ENCODE results near the gene PCBP3.

DNA sequence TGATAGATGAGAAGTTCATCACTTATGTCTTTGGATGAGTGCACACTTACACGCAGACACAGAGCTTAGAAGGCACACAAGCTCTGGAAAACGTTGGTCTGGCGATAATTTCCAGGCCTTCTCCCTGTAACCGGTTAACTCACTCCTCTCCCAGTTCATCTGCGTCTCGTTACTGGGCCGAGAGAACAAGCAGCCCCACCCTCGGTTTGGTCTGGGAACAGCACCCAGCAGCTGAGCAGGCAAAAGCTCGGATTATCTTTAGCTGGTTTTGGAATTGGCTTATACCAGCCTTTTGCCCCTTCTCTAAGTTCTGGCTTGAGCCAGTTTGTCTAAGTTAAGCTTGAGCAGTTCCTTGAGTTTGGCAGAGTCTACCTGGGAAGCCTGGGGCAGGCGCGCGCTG is 310.7 kb downstream of the PCBP3 start:
- TF ChIP-seq, protein P1, sequence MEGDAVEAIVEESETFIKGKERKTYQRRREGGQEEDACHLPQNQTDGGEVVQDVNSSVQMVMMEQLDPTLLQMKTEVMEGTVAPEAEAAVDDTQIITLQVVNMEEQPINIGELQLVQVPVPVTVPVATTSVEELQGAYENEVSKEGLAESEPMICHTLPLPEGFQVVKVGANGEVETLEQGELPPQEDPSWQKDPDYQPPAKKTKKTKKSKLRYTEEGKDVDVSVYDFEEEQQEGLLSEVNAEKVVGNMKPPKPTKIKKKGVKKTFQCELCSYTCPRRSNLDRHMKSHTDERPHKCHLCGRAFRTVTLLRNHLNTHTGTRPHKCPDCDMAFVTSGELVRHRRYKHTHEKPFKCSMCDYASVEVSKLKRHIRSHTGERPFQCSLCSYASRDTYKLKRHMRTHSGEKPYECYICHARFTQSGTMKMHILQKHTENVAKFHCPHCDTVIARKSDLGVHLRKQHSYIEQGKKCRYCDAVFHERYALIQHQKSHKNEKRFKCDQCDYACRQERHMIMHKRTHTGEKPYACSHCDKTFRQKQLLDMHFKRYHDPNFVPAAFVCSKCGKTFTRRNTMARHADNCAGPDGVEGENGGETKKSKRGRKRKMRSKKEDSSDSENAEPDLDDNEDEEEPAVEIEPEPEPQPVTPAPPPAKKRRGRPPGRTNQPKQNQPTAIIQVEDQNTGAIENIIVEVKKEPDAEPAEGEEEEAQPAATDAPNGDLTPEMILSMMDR (IDR thresholded peaks at IDR 0.05; ENCODE audit: extremely low read depth in 1 of 2, insufficient read depth in 1 of 2, low read depth in 1 of 2, low read length in 2 of 2), result no peak
- TF ChIP-seq POLR2A (IDR thresholded peaks at IDR 0.05; ENCODE audit: low read depth, low read length) (no peak), EZH2 (IDR thresholded peaks at IDR 0.05; ENCODE audit: borderline replicate concordance, low read depth, low read length, severe bottlenecking) (no peak), POLR2AphosphoS5 (IDR thresholded peaks at IDR 0.05; ENCODE audit: insufficient read depth, low read depth, low read length) (no peak), FOS (IDR thresholded peaks at IDR 0.05; ENCODE audit: borderline replicate concordance, insufficient read depth, low read length) (no peak), JUN (IDR thresholded peaks at IDR 0.05; ENCODE audit: borderline replicate concordance, insufficient read depth, insufficient read length, low read depth) (no peak), MYC (IDR thresholded peaks at IDR 0.05; ENCODE audit: low read depth, low read length) (no peak)
- TF ChIP-seq, protein P2, sequence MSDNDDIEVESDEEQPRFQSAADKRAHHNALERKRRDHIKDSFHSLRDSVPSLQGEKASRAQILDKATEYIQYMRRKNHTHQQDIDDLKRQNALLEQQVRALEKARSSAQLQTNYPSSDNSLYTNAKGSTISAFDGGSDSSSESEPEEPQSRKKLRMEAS (IDR thresholded peaks at IDR 0.05; ENCODE audit: insufficient read depth, insufficient read length), result no peak

Measured in endothelial cell of umbilical vein (primary cell).